ENCODE data around the gene MS4A4A. TPM values are rescaled to one million over a fixed set of nuclear protein-coding genes. Genes with fewer than 3 reads are reported as not detected.
A peak's percentile ranks its signal among the peaks of the same experiment; 100 is the strongest.

MS4A4A gene
- total RNA-seq (1 to 10 TPM in 1 of 5 experiments, under 1 TPM in 3, not detected in 1; 0.62 to 6.9 (median 0.87) TPM), polyA plus RNA-seq (not detected), total RNA-seq (not detected)

- peak; percentile 83 for ATAC-seq
- no peak within 1 kb of the TSS for H3K27ac ChIP-seq (ENCODE audit: low read depth, low read length)
Measured at GRCh38 chr11:60280412-60280811, at the start of gene MS4A4A. Gene MS4A4A, plus strand, starts transcription at chr11:60280666. Its CDS starts 10 bp downstream, at chr11:60280676.

GRCh38 chr11:60230681-60231080 lies 49.8 kb upstream of the MS4A4A start:
- H3K4me1 Mint-ChIP-seq: no peaks in the 10 kb centered on the region
- POLR2A ChIA-PET: no interaction called here
- ATAC-seq: no peak

More at GRCh38 chr11:60280412-60280811, at the start of gene MS4A4A:
- Mint-ChIP-seq H3K36me3 (peaks cover 0 to 4% (median 0%) of the 10 kb centered on the region in 5 donors), H3K27me3 (peaks cover 0 to 26% (median 19%) of the 10 kb centered on the region in 5 donors), H3K9me3 (no peaks in the 10 kb centered on the region), H3K4me1 (peaks cover 0 to 2% (median 0%) of the 10 kb centered on the region in 7 donors), H3K27ac (no peak within 1 kb of the TSS), H3K4me3 (no peak within 1 kb of the TSS)
- POLR2A ChIA-PET: no interaction called here
- Histone ChIP-seq H3K4me3 (ENCODE audit: low read length) (no peak within 1 kb of the TSS), H3K4me1 (ENCODE audit: control insufficient read depth in 2 of 2, insufficient read depth in 2 of 2, low read length in 2 of 2) (no peaks in the 10 kb centered on the region), H3K9me3 (ENCODE audit: control insufficient read depth in 2 of 3, low read length in 3 of 3) (no peaks in the 10 kb centered on the region), H3K36me3 (ENCODE audit: control insufficient read depth in 2 of 3, insufficient read depth in 3 of 3, low read length in 3 of 3) (no peaks in the 10 kb centered on the region), H3K27me3 (ENCODE audit: control insufficient read depth in 2 of 2, insufficient read depth in 2 of 2, low read length in 2 of 2) (no peaks in the 10 kb centered on the region)
- CTCF ChIA-PET: no interaction called here
- intact Hi-C loops (cut with micrococcal nuclease): no loop called here
- DNase-seq: no peak

GRCh38 chr11:60235321-60235720 lies 45.1 kb upstream of the MS4A4A start:
- POLR2A ChIA-PET: no interaction called here
- Histone ChIP-seq H3K36me3 (ENCODE audit: control insufficient read depth in 2 of 3, insufficient read depth in 3 of 3, low read length in 3 of 3) (no peaks in the 10 kb centered on the region), H3K9me3 (ENCODE audit: control insufficient read depth in 2 of 3, low read length in 3 of 3) (no peaks in the 10 kb centered on the region), H3K27me3 (ENCODE audit: control insufficient read depth in 2 of 2, insufficient read depth in 2 of 2, low read length in 2 of 2) (no peaks in the 10 kb centered on the region), H3K4me1 (ENCODE audit: control insufficient read depth in 2 of 2, insufficient read depth in 2 of 2, low read length in 2 of 2) (no peaks in the 10 kb centered on the region), H3K27ac (ENCODE audit: low read depth, low read length) (no peak overlapping the region), H3K4me3 (ENCODE audit: low read length) (no peak overlapping the region)
- H3K4me3 Mint-ChIP-seq: no peak overlapping the region
- H3K9me3 Mint-ChIP-seq: no peaks in the 10 kb centered on the region
- no peak for DNase-seq
- H3K27me3 Mint-ChIP-seq: peaks cover 2 to 33% (median 7%) of the 10 kb centered on the region in 5 donors
- CTCF ChIA-PET: no interaction called here
- no peaks in the 10 kb centered on the region for H3K4me1 Mint-ChIP-seq
- H3K27ac Mint-ChIP-seq: no peak overlapping the region
- no peak for ATAC-seq
- no peaks in the 10 kb centered on the region for H3K36me3 Mint-ChIP-seq
- intact Hi-C loops (cut with micrococcal nuclease): no loop called here

More at GRCh38 chr11:60230681-60231080, 49.8 kb upstream of the MS4A4A start:
- H3K27ac Mint-ChIP-seq: no peak overlapping the region
- no peak overlapping the region for H3K27ac ChIP-seq (ENCODE audit: low read depth, low read length)
- intact Hi-C loops (cut with micrococcal nuclease): no loop called here
- H3K9me3 Mint-ChIP-seq: no peaks in the 10 kb centered on the region
- H3K9me3 ChIP-seq (ENCODE audit: control insufficient read depth in 2 of 3, low read length in 3 of 3): no peaks in the 10 kb centered on the region
- H3K4me1 ChIP-seq (ENCODE audit: control insufficient read depth in 2 of 2, insufficient read depth in 2 of 2, low read length in 2 of 2): no peaks in the 10 kb centered on the region
- no peaks in the 10 kb centered on the region for H3K36me3 Mint-ChIP-seq
- H3K36me3 ChIP-seq (ENCODE audit: control insufficient read depth in 2 of 3, insufficient read depth in 3 of 3, low read length in 3 of 3): no peaks in the 10 kb centered on the region
- DNase-seq: no peak
- CTCF ChIA-PET: no interaction called here
- no peak overlapping the region for H3K4me3 Mint-ChIP-seq
- no peak overlapping the region for H3K4me3 ChIP-seq (ENCODE audit: low read length)
- H3K27me3 Mint-ChIP-seq: peaks cover 0 to 13% (median 5%) of the 10 kb centered on the region in 5 donors
- H3K27me3 ChIP-seq (ENCODE audit: control insufficient read depth in 2 of 2, insufficient read depth in 2 of 2, low read length in 2 of 2): no peaks in the 10 kb centered on the region

- DNase-seq (no peak), ATAC-seq (no peak)
- no peaks in the 10 kb centered on the region for H3K9me3 ChIP-seq (ENCODE audit: control insufficient read depth in 2 of 3, low read length in 3 of 3)
- no peaks in the 10 kb centered on the region for H3K4me1 ChIP-seq (ENCODE audit: control insufficient read depth in 2 of 2, insufficient read depth in 2 of 2, low read length in 2 of 2)
- no peak overlapping the region for H3K4me3 ChIP-seq (ENCODE audit: low read length)
- H3K27ac ChIP-seq (ENCODE audit: low read depth, low read length): no peak overlapping the region
- H3K9me3 Mint-ChIP-seq: no peaks in the 10 kb centered on the region
- intact Hi-C loops (cut with micrococcal nuclease): no loop called here
- ChIA-PET CTCF (no interaction called here), POLR2A (no interaction called here)
- no peaks in the 10 kb centered on the region for H3K4me1 Mint-ChIP-seq
- H3K36me3 ChIP-seq (ENCODE audit: control insufficient read depth in 2 of 3, insufficient read depth in 3 of 3, low read length in 3 of 3): no peaks in the 10 kb centered on the region
- H3K27ac Mint-ChIP-seq: no peak overlapping the region
- H3K27me3 ChIP-seq (ENCODE audit: control insufficient read depth in 2 of 2, insufficient read depth in 2 of 2, low read length in 2 of 2): no peaks in the 10 kb centered on the region
- no peaks in the 10 kb centered on the region for H3K36me3 Mint-ChIP-seq
- H3K4me3 Mint-ChIP-seq: no peak overlapping the region
- peaks cover 11 to 48% (median 22%) of the 10 kb centered on the region in 5 donors for H3K27me3 Mint-ChIP-seq
Measured at GRCh38 chr11:60240662-60241061, 39.8 kb upstream of the MS4A4A start.

DNA sequence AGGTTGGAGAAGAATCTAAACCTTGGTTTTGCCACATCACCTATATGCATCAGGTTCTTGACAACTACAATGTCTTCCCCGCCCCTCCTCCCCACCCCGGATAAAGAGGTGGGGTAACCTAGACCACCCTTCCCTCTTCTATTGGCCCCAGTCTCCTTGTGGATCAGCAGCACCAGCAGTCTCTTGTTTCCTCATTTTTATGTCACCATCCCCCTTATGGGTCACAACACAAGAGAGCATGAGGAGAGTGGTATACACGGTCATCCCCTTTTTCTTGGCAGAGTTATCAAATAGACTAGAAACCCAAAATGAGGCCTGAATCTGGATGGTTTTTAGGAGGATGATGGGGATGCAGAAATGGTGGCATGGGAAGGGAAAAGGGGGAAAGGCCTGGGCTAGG lies 38.7 kb upstream of the MS4A4A start:
- H3K36me3 Mint-ChIP-seq: no peaks in the 10 kb centered on the region
- DNase-seq: no peak
- Histone ChIP-seq H3K36me3 (ENCODE audit: control insufficient read depth in 2 of 3, insufficient read depth in 3 of 3, low read length in 3 of 3) (no peaks in the 10 kb centered on the region), H3K4me3 (ENCODE audit: low read length) (no peak overlapping the region), H3K9me3 (ENCODE audit: control insufficient read depth in 2 of 3, low read length in 3 of 3) (no peaks in the 10 kb centered on the region), H3K4me1 (ENCODE audit: control insufficient read depth in 2 of 2, insufficient read depth in 2 of 2, low read length in 2 of 2) (no peaks in the 10 kb centered on the region), H3K27ac (ENCODE audit: low read depth, low read length) (no peak overlapping the region), H3K27me3 (ENCODE audit: control insufficient read depth in 2 of 2, insufficient read depth in 2 of 2, low read length in 2 of 2) (no peaks in the 10 kb centered on the region)
- H3K9me3 Mint-ChIP-seq: no peaks in the 10 kb centered on the region
- H3K4me1 Mint-ChIP-seq: no peaks in the 10 kb centered on the region
- intact Hi-C loops (cut with micrococcal nuclease): no loop called here
- POLR2A ChIA-PET: no interaction called here
- no peak overlapping the region for H3K4me3 Mint-ChIP-seq
- CTCF ChIA-PET: no interaction called here
- H3K27ac Mint-ChIP-seq: no peak overlapping the region
- no peak for ATAC-seq
- peaks cover 11 to 48% (median 26%) of the 10 kb centered on the region in 5 donors for H3K27me3 Mint-ChIP-seq

GRCh38 chr11:60242740-60243239 lies 37.7 kb upstream of the MS4A4A start, which contains the start of gene MS4A4E:
Gene MS4A4E, minus strand, starts transcription at chr11:60243137. Its CDS starts 13,082 bp downstream, at chr11:60230055.
- ChIA-PET POLR2A (no interaction called here), CTCF (no interaction called here)
- intact Hi-C loops (cut with micrococcal nuclease): no loop called here
- no peak for DNase-seq
- H3K27me3 ChIP-seq (ENCODE audit: control insufficient read depth in 2 of 2, insufficient read depth in 2 of 2, low read length in 2 of 2): no peaks in the 10 kb centered on the region
- H3K4me1 ChIP-seq (ENCODE audit: control insufficient read depth in 2 of 2, insufficient read depth in 2 of 2, low read length in 2 of 2): no peaks in the 10 kb centered on the region
- no peak within 1 kb of the TSS for H3K4me3 ChIP-seq (ENCODE audit: low read length)
- no peaks in the 10 kb centered on the region for H3K4me1 Mint-ChIP-seq
- H3K27ac ChIP-seq (ENCODE audit: low read depth, low read length): no peak within 1 kb of the TSS
- no peaks in the 10 kb centered on the region for H3K9me3 Mint-ChIP-seq
- H3K27me3 Mint-ChIP-seq: peaks cover 10 to 38% (median 28%) of the 10 kb centered on the region in 5 donors
- H3K9me3 ChIP-seq (ENCODE audit: control insufficient read depth in 2 of 3, low read length in 3 of 3): no peaks in the 10 kb centered on the region
- H3K36me3 ChIP-seq (ENCODE audit: control insufficient read depth in 2 of 3, insufficient read depth in 3 of 3, low read length in 3 of 3): no peaks in the 10 kb centered on the region
- ATAC-seq: peak; percentile 61
- no peak within 1 kb of the TSS for H3K4me3 Mint-ChIP-seq
- H3K27ac Mint-ChIP-seq: no peak within 1 kb of the TSS
- no peaks in the 10 kb centered on the region for H3K36me3 Mint-ChIP-seq

DNA sequence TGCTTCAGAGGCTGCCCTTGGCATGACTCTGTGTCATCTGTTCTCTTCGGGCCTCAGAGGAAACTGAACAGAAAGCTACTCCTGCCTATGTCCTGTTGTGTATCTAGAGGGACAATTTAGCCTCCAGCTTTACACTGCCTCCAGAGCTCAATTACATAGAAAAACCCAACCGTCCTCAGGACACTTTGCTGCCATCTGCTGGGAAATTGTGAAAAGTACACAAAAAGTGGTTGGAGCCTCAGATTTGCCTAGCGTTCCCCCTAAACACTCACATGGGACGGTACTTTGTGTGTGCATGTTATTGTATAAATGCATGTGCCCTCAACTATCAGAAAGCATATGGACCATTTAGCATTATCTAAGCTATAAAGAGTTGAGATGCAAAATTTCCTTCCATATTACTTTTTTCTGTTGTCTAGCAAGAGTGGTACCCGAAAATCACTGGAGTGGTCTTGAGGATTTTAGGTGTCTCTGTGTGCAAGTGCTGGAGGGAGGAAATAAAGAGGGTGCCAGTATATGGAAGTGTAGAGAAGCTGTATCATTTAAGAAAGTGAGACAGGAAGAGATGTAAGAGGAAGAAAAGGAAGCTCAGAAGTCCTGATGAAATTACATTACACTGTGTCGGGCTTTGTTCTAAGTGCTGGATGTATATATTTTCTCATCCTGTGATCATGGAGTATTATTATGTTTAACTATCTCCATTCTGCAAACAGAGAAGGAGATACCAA lies 28.8 kb upstream of the MS4A4A start:
- ATAC-seq (peak; percentile 52), DNase-seq (peak in 2 of 9 donors; percentile 1 to 23)
- no peaks in the 10 kb centered on the region for H3K36me3 Mint-ChIP-seq
- no peaks in the 10 kb centered on the region for H3K4me1 ChIP-seq (ENCODE audit: control insufficient read depth in 2 of 2, insufficient read depth in 2 of 2, low read length in 2 of 2)
- H3K4me3 Mint-ChIP-seq: no peak overlapping the region
- no peaks in the 10 kb centered on the region for H3K27me3 ChIP-seq (ENCODE audit: control insufficient read depth in 2 of 2, insufficient read depth in 2 of 2, low read length in 2 of 2)
- intact Hi-C loops (cut with micrococcal nuclease): no loop called here
- H3K27ac ChIP-seq (ENCODE audit: low read depth, low read length): no peak overlapping the region
- no peak overlapping the region for H3K27ac Mint-ChIP-seq
- ChIA-PET POLR2A (no interaction called here), CTCF (no interaction called here)
- H3K4me1 Mint-ChIP-seq: peaks cover 0 to 4% (median 0%) of the 10 kb centered on the region in 7 donors
- H3K36me3 ChIP-seq (ENCODE audit: control insufficient read depth in 2 of 3, insufficient read depth in 3 of 3, low read length in 3 of 3): no peaks in the 10 kb centered on the region
- peaks cover 0 to 8% (median 0%) of the 10 kb centered on the region in 3 experiments for H3K9me3 ChIP-seq (ENCODE audit: control insufficient read depth in 2 of 3, low read length in 3 of 3)
- peaks cover 0 to 15% (median 5%) of the 10 kb centered on the region in 11 donors for H3K9me3 Mint-ChIP-seq
- no peak overlapping the region for H3K4me3 ChIP-seq (ENCODE audit: low read length)
- peaks cover 5 to 54% (median 47%) of the 10 kb centered on the region in 5 donors for H3K27me3 Mint-ChIP-seq

Data from naive thymus-derived CD4-positive, alpha-beta T cell (primary cell).